Stimulated activated naive B cell treated with anti-CD40 and anti-IgM and Interleukin-4, amounts not matched to agents 10 μg/mL and 1 μg/mL and 100 μg/mL, for 72 hours (primary cell): ENCODE data around the gene PRICKLE2.
A peak's percentile ranks its signal among the peaks of the same experiment; 100 is the strongest.

Experiments used
- ATAC-seq, 2 donors: fragments of 150-1000 bp; cut with Tn5 transposase; replicated peaks; 2 replicates each; pipeline ENCODE4 v1.10.0; 2021; ENCODE audit warnings: moderate library complexity in 1 of 2
- DNase-seq: peaks from one replicate; pipeline ENCODE4 v3.0.0; 2021
- H3K27ac Mint-ChIP-seq: one replicate; pipeline ENCODE4 v1.8.0; 2022; ENCODE audit warnings: mild to moderate bottlenecking, mixed read lengths
- H3K27me3 Mint-ChIP-seq, 2 donors: one replicate each; pipeline ENCODE4 v1.8.0; 2022; ENCODE audit warnings: mixed read lengths in 2 of 2
- H3K36me3 Mint-ChIP-seq, 2 donors: one replicate each; pipeline ENCODE4 v1.8.0; 2022; ENCODE audit warnings: mixed read lengths in 2 of 2, mild to moderate bottlenecking in 1 of 2
- H3K4me1 Mint-ChIP-seq, 2 donors: one replicate each; pipeline ENCODE4 v1.8.0; 2022; ENCODE audit warnings: mixed read lengths in 2 of 2, mild to moderate bottlenecking in 1 of 2
- H3K4me3 Mint-ChIP-seq, 2 donors: one replicate each; pipeline ENCODE4 v1.8.0; 2022; ENCODE audit warnings: mild to moderate bottlenecking in 2 of 2, mixed read lengths in 2 of 2, moderate library complexity in 1 of 2
- H3K9me3 Mint-ChIP-seq, 2 donors: one replicate each; pipeline ENCODE4 v1.8.0; 2022; ENCODE audit warnings: mixed read lengths in 2 of 2, mild to moderate bottlenecking in 1 of 2

The PRICKLE2 gene

DNA sequence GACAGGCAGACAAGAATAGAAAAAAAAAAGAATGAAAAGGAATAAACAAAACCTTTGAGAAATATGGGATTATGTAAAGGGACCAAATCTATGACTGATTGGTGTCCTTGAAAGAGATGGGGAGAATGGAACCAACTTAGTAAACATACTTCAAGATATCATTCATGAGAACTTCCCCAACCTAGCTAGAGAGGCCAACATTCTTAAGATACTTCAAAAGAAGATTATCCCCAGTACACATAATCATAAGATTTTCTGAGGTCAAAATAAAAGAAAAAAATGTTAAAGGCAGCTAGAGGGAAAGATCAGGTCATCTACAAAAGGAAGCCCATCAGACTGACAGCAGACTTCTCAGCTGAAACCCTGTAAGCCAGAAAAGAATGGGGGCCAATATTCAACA lies 110.6 kb downstream of the PRICKLE2 start:
- H3K4me1 Mint-ChIP-seq = no peaks in the 10 kb centered on the region
- no peak overlapping the region for H3K27ac Mint-ChIP-seq
- ATAC-seq (no peak), DNase-seq (no peak)
- peaks cover 0 to 3% of the 10 kb centered on the region in 2 donors for H3K36me3 Mint-ChIP-seq
- peaks cover 5 to 16% of the 10 kb centered on the region in 2 donors for H3K27me3 Mint-ChIP-seq
- H3K4me3 Mint-ChIP-seq = no peak overlapping the region
- peaks cover 19 to 28% of the 10 kb centered on the region in 2 donors for H3K9me3 Mint-ChIP-seq

GRCh38 chr3:64111872-64112271 lies 113.4 kb downstream of the PRICKLE2 start:
- peaks cover 5 to 11% of the 10 kb centered on the region in 2 donors for H3K27me3 Mint-ChIP-seq
- peaks cover 13 to 19% of the 10 kb centered on the region in 2 donors for H3K9me3 Mint-ChIP-seq
- no peak for DNase-seq
- H3K4me3 Mint-ChIP-seq = no peak overlapping the region
- no peak for ATAC-seq
- H3K36me3 Mint-ChIP-seq = peaks cover 0 to 3% of the 10 kb centered on the region in 2 donors
- no peaks in the 10 kb centered on the region for H3K4me1 Mint-ChIP-seq
- H3K27ac Mint-ChIP-seq = no peak overlapping the region

DNA sequence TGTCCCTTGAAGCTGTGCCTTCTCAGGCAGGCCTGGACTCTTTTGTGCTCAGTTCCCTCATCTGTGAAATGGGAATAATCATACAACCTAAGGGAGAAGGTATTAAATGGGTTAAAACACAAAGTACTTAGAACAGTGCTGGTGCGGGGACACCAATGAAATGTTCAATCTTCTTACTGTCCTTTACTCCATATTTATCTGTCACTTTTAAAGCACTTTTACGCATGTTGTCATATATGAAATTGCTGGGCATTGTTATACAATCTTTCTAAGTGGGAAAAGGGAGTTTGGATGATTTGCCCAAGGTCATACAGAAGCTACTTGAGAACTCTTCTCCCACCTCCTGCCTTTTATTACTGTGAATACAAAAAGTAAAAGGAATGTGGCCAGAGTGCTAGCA lies 114.2 kb downstream of the PRICKLE2 start:
- H3K9me3 Mint-ChIP-seq = peaks cover 13 to 19% of the 10 kb centered on the region in 2 donors
- DNase-seq (no peak), ATAC-seq (no peak)
- H3K27me3 Mint-ChIP-seq = peaks cover 5 to 15% of the 10 kb centered on the region in 2 donors
- H3K36me3 Mint-ChIP-seq = peaks cover 0 to 3% of the 10 kb centered on the region in 2 donors
- H3K4me3 Mint-ChIP-seq = no peak overlapping the region
- no peak overlapping the region for H3K27ac Mint-ChIP-seq
- H3K4me1 Mint-ChIP-seq = no peaks in the 10 kb centered on the region

- Mint-ChIP-seq H3K4me1 (peaks cover 0 to 3% of the 10 kb centered on the region in 2 donors), H3K4me3 (no peak overlapping the region), H3K36me3 (peaks cover 0 to 3% of the 10 kb centered on the region in 2 donors), H3K9me3 (peaks cover 9 to 13% of the 10 kb centered on the region in 2 donors), H3K27me3 (peaks cover 5 to 15% of the 10 kb centered on the region in 2 donors), H3K27ac (no peak overlapping the region)
- DNase-seq (no peak), ATAC-seq (no peak)
These were observed 115.2 kb downstream of the PRICKLE2 start for GRCh38 chr3:64110071-64110470.

DNA sequence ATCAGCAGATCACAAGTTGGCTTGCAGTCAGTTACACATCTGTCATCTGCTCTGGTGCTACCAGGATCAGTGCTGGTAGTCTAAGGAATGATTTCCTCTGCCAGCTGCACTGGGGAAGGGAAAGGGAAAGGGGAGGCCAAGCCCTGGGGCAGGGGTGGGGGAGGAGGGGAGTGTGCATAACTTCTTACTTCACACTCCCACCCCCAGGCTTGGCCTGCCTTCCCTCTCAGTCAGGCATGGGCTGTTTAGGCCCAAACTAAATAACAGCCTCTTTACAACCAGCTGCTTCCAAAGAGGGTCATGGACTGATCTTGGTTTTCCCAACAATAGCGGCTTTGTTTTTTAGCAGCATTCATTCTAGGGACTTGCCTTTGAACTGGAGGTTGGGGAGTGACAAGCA lies 115.8 kb downstream of the PRICKLE2 start:
- Mint-ChIP-seq H3K4me3 (no peak overlapping the region), H3K36me3 (peaks cover 0 to 3% of the 10 kb centered on the region in 2 donors), H3K27ac (no peak overlapping the region), H3K4me1 (peaks cover 0 to 3% of the 10 kb centered on the region in 2 donors), H3K9me3 (peaks cover 8 to 11% of the 10 kb centered on the region in 2 donors), H3K27me3 (peaks cover 5 to 15% of the 10 kb centered on the region in 2 donors)
- DNase-seq = no peak
- ATAC-seq = no peak

DNA sequence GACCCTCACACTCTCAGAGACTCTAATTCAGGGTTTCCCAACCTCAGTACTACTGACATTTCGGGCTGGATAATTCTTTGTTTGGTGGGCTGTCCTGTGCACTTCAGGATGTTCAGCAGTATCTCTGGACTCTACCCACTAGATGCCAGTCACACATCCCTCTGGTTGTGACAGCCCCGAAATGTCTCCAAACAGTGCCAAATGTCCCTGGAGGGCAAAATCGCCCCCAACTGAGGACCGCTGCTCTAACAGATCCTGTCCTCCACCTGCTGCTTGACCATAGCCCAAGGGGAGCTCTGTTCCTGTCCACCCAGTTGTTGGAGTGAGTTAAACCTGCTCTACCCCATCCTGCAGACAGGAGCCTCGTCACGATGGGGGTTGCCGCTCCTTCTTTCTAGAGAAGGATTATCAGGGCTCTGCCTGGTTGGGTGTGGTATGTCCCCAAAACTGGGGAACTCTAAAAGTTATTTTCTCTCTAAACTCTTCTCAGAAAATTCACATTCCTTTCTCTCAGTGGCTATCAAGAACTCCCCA lies 116.4 kb downstream of the PRICKLE2 start:
- Mint-ChIP-seq H3K4me3 (no peak overlapping the region), H3K27ac (no peak overlapping the region), H3K36me3 (peaks cover 0 to 3% of the 10 kb centered on the region in 2 donors), H3K9me3 (peaks cover 2 to 6% of the 10 kb centered on the region in 2 donors), H3K27me3 (peaks cover 5 to 15% of the 10 kb centered on the region in 2 donors), H3K4me1 (peaks cover 0 to 3% of the 10 kb centered on the region in 2 donors)
- DNase-seq (no peak), ATAC-seq (no peak)

GRCh38 chr3:64108231-64108630 lies 117.0 kb downstream of the PRICKLE2 start:
- H3K27me3 Mint-ChIP-seq = peaks cover 5 to 15% of the 10 kb centered on the region in 2 donors
- H3K9me3 Mint-ChIP-seq = peaks cover 0 to 3% of the 10 kb centered on the region in 2 donors
- no peaks in the 10 kb centered on the region for H3K36me3 Mint-ChIP-seq
- H3K4me1 Mint-ChIP-seq = peaks cover 0 to 3% of the 10 kb centered on the region in 2 donors
- H3K27ac Mint-ChIP-seq = no peak overlapping the region
- H3K4me3 Mint-ChIP-seq = no peak overlapping the region
- DNase-seq = no peak
- ATAC-seq = no peak

DNA sequence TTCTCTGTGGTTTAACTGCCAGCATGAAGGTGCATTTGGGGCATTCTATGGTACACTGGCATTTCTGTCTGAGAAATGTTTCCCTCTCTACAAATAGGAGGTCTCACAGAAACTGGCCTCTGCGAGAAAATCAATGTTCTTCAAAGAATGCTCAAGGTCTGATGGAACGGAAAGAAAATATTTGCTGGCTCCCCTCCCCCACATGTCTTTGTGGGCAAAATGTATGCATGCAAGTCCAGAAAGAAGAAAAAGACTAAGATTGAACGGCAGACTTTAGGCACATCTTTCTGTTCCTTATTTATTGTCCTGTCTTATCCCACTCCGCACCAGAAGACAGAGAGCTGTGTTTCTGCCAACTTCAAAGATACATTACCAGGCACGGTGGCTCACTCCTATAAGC lies 118.1 kb downstream of the PRICKLE2 start:
- Mint-ChIP-seq H3K27ac (no peak overlapping the region), H3K36me3 (no peaks in the 10 kb centered on the region), H3K4me3 (no peak overlapping the region), H3K9me3 (no peaks in the 10 kb centered on the region), H3K4me1 (peaks cover 0 to 3% of the 10 kb centered on the region in 2 donors), H3K27me3 (peaks cover 5 to 10% of the 10 kb centered on the region in 2 donors)
- no peak for DNase-seq
- no peak for ATAC-seq

DNA sequence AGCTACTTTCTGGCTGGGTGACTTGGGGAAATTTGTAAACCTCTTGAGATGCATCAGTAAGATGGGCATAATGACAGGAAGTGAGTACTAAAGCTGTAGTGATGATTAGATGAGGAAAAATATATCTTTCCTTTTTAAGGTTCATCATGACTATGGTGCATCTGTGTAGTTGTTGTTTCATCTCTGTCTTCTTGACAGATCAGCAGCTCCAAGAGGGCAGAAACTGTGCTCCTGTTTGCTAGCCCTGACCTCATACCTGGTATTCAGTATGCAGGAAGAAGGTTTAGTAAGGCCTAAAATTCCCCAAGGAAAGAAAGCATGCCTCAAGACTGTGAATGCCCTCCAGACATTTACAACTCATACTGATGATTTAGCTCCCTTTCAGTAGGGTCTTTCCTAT lies 119.5 kb downstream of the PRICKLE2 start:
- ATAC-seq = peak in 1 of 2 donors; percentile 20

DNA sequence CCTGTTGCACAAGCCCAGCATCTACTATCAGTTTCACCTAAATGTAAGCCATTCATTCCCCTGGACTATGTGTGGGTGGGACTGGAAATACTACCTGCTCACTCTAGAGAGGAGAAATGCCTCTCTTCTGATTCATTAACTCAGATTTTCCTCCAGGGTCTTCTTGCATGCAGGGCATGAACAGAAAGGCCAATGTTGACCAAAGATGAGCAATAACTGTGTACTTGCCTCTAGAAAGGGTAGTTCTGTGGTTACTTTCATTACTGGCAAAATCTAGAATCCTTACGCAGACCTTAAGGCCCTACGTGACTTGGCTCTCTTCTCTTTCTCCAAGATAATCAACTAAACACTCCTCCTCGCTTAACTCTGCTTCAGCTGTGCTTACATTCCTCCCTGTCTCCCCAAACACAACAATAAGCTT lies 120.6 kb downstream of the PRICKLE2 start:
- Mint-ChIP-seq H3K4me3 (no peak overlapping the region), H3K27ac (no peak overlapping the region), H3K9me3 (no peaks in the 10 kb centered on the region), H3K4me1 (peaks cover 0 to 3% of the 10 kb centered on the region in 2 donors), H3K27me3 (peaks cover 0 to 5% of the 10 kb centered on the region in 2 donors), H3K36me3 (no peaks in the 10 kb centered on the region)
- ATAC-seq (peak; percentile 31 to 53), DNase-seq (no peak)

More for the DNA sequence above, 119.5 kb downstream of the PRICKLE2 start:
- Mint-ChIP-seq H3K4me3 (no peak overlapping the region), H3K9me3 (no peaks in the 10 kb centered on the region), H3K27ac (no peak overlapping the region), H3K4me1 (peaks cover 0 to 3% of the 10 kb centered on the region in 2 donors), H3K27me3 (peaks cover 5 to 10% of the 10 kb centered on the region in 2 donors), H3K36me3 (no peaks in the 10 kb centered on the region)
- DNase-seq = no peak

DNA sequence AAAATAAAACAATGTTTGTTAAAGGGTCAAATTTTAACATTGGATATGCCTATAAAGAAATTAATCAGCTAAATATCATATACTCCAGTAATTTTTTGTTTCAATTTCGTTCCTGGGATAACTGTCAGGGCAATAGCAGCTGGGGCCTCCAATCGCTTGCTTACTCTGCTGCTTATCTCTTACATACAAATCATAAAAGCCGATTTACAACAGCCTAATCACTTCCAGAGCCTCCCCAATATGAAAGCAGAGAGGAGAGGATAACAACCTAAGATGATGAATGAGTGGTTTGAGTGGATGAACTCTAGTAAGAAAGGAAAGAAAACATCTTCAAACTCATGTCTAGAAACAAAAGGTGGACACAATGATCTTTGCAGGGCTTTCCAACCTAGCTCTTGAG lies 121.3 kb downstream of the PRICKLE2 start:
- Mint-ChIP-seq H3K4me3 (no peak overlapping the region), H3K4me1 (peaks cover 0 to 3% of the 10 kb centered on the region in 2 donors), H3K36me3 (no peaks in the 10 kb centered on the region), H3K27me3 (peaks cover 0 to 5% of the 10 kb centered on the region in 2 donors), H3K27ac (no peak overlapping the region), H3K9me3 (no peaks in the 10 kb centered on the region)
- no peak for ATAC-seq
- no peak for DNase-seq

- no peaks in the 10 kb centered on the region for H3K9me3 Mint-ChIP-seq
- H3K27ac Mint-ChIP-seq = no peak overlapping the region
- H3K4me3 Mint-ChIP-seq = no peak overlapping the region
- ATAC-seq (no peak), DNase-seq (no peak)
- H3K36me3 Mint-ChIP-seq = no peaks in the 10 kb centered on the region
- H3K27me3 Mint-ChIP-seq = peaks cover 0 to 5% of the 10 kb centered on the region in 2 donors
- peaks cover 0 to 3% of the 10 kb centered on the region in 2 donors for H3K4me1 Mint-ChIP-seq
These were observed 122.1 kb downstream of the PRICKLE2 start for GRCh38 chr3:64103131-64103530.

DNA sequence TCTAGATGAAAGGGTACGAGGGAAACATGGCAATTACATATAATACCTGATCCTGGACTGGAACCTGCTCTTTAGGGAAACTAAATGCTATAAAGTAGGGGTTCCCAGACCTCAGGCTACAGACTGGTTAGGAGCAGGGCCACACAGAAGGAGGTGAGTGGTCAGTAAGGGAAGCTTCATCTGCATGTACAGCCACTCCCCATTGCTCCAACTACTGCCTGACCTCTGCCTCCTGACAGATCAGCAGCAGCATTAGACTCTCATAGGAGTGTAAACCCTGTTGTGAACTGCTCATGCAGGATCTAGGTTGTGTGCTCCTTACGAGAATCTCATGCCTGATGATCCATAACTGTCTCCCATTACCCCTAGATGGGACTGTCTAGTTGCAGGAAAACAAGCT lies 123.1 kb downstream of the PRICKLE2 start:
- H3K4me1 Mint-ChIP-seq = peaks cover 0 to 3% of the 10 kb centered on the region in 2 donors
- H3K27ac Mint-ChIP-seq = no peak overlapping the region
- H3K36me3 Mint-ChIP-seq = no peaks in the 10 kb centered on the region
- H3K9me3 Mint-ChIP-seq = no peaks in the 10 kb centered on the region
- H3K27me3 Mint-ChIP-seq = peaks cover 4 to 10% of the 10 kb centered on the region in 2 donors
- no peak for DNase-seq
- no peak overlapping the region for H3K4me3 Mint-ChIP-seq
- ATAC-seq = no peak

GRCh38 chr3:64099316-64099715 lies 126.0 kb downstream of the PRICKLE2 start:
- no peaks in the 10 kb centered on the region for H3K36me3 Mint-ChIP-seq
- no peak overlapping the region for H3K27ac Mint-ChIP-seq
- ATAC-seq = no peak
- no peaks in the 10 kb centered on the region for H3K4me1 Mint-ChIP-seq
- H3K9me3 Mint-ChIP-seq = no peaks in the 10 kb centered on the region
- no peak overlapping the region for H3K4me3 Mint-ChIP-seq
- H3K27me3 Mint-ChIP-seq = peaks cover 4 to 6% of the 10 kb centered on the region in 2 donors
- DNase-seq = no peak

DNA sequence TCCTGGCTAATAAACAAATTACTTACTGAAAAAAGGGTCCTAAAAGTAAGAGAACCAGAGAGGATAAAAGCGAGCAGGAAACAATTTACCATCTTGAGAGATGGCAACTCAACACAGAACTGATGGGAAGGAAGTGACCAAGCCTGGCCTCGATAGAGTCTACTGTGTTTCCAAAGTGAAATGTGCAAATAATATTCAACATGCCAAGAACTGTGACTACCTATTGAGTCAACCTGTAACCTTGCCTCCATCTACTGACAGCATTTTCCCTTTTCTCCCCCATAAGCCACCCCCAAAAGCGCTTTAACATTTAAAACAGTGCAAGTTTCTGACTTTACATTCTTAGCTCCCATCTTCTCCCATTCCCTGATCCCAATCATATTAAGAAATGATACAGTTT lies 126.6 kb downstream of the PRICKLE2 start:
- H3K36me3 Mint-ChIP-seq = no peaks in the 10 kb centered on the region
- no peaks in the 10 kb centered on the region for H3K4me1 Mint-ChIP-seq
- ATAC-seq (no peak), DNase-seq (no peak)
- H3K4me3 Mint-ChIP-seq = no peak overlapping the region
- H3K9me3 Mint-ChIP-seq = no peaks in the 10 kb centered on the region
- peaks cover 4 to 6% of the 10 kb centered on the region in 2 donors for H3K27me3 Mint-ChIP-seq
- H3K27ac Mint-ChIP-seq = no peak overlapping the region
